Measurements from ENCODE around the gene FLT4.
"Not testable (repeated sequence)": the region's sequence is repeated elsewhere in the genome, so short reads cannot be mapped to it uniquely, and the experiment has no call there.

FLT4 gene

DNA sequence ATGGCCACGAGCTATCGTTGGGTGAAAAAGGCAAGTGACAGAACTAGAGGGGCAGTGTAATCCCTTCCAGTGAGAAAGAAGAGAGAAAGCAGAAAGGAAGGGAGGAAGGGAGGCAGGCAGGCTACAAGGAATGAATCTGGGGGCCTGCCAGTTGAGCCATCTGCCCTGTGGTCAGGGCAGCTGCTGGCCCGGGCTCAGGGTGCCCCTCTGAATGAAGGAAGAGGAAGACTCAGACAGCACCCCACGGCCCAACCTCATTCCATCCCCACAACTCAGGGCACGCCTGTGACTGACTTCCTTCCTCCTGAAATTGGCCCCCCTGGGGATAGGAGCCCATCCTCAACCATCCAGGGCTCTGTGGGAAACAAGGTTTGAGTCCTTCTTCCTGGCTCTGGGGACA, 20.3 kb upstream of the FLT4 start:
- no peak for FAIRE-seq

- FAIRE-seq = no peak
Measured at GRCh38 chr5:180668835-180669596, 19.6 kb upstream of the FLT4 start.

- no peak for FAIRE-seq
Measured at GRCh38 chr5:180666812-180667211, 17.4 kb upstream of the FLT4 start.

- no peak for FAIRE-seq
Measured at GRCh38 chr5:180665682-180666404, 16.4 kb upstream of the FLT4 start.

DNA sequence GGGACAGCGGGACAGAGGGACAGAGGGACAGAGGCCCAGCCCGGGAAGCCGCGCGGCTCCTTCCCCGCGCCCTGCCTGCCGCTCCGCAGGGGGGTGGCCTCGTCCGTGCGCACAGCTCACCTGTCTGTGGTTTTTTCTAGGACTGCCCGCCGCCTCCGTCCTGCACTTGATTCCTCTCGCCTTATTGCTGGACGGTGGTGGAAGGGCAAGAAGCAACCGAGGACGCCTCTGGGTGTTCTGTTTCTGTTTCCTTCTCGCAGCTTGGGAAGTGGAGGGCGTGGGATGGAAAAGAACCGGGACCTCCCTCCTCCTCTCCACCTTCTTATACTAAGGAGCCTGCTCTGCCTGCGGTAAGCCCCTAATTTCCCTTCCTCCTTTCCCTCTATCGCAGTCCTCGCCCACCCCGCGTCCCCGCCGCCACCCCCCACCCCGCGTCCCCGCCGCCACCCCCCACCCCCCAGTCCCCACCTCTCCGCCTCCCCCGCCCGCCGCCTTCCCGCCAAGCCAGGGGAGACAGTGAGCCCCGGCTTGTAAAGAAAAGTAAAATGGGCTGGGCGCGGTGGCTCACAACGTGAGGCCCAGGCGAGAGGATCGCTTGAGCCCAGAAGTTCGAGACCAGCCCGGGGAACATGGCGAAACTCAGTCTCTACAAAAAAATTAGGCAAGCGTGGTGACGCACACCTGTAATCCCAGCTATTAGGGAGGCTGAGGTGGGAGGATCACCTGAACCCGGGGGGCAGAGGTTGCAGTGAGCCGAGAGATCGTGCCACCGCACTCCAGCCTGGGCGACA, 9.6 kb upstream of the FLT4 start:
- FAIRE-seq = no peak

DNA sequence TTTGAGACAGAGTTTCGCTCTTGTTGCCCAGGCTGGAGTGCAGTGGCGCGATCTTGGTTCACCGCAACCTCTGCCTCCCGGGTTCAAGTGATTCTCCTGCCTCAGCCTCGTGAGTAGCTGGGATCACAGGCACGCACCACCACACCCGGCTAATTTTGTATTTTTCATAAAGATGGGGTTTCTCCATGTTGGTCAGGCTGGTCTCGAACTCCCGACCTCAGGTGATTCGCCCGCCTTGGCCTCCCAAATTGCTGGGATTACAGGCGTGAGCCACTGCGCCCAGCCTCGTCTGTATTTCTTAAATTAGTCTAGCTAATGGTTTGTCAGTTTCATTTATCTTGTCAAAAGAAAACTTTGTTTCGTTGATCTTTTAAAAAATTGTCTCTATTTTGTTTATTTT, 5.8 kb upstream of the FLT4 start:
- FAIRE-seq = not testable (repeated sequence)

DNA sequence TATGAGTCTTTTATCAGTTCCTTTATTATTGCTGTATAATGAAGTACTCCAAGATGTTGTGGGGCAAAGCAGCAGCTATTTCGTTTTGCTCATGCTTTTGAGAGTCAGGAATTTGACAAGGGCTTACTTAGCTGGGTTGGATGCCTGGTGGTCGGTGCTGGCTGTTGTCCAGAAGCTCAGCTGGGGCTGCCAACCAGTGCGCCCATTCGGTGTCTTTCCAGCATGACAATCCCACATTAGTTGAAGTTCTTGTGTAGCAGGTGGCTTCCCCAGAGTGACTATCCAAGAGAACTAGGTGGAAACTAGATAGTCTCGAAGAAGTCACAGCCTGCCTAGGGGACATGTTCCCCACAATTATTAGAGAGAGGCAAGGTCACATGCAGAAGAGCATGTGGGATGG, 3.4 kb upstream of the FLT4 start:
- FAIRE-seq = no peak

- FAIRE-seq = no peak
Measured at GRCh38 chr5:180652346-180652745, 2.9 kb upstream of the FLT4 start.

DNA sequence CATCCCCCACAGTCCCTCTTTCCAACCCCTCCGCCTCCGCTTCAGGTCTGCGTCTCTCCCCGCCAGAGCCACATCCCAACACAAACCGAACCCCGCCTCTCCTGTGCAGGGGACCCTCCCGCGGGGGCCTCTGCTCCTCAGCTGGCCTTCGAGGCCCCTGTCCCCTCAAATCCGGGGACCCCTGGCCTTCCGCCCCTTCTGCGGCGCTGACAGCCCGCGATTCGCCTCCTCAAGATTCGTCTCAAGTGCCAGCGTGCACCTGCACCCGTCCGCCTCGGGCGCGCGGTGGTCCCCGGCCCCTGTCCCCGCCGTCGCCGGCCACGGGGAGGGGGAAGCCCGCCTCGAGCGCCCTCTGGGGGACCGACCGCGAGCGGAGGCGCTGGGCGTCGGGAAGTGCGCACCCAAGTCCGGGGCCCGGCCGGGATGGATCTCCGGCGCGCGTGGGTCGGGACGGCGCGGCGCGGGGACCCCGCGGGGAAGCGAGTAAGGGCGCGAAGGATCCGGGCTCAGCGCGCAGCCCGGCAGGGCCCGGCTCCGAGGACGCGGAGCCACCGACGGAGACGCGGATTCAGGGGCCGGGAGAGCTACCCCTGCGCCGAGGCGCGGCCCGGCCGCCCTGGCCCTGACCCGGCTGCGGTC, 623 bp downstream of the FLT4 start:
- no peak for FAIRE-seq

DNA sequence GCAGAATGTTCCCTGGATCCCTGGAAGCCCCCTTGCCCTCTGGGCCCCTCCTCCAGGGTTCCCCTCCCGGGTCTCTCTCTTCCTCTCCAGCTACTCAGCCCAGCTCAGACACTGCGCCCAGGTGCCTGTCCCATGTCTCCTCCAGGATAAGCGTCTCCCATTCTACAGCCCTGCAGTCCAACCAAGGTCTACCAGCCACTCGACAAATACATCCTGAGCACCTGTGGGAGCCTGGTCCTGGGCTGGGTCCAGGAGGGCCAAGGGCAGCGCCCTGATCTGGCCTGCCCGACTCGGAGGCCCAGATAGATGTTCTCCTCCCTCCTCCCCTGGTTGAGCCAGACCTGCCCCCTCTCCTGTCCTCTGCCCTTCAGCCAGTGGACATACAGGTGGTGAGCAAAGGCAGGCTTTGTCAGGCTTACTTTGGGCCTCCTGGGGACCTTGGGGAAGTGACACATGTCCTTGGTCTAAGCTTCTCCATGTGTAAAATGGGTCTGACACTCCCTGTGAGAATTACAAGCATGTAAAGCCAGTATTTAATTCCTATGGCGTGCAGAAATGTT, 1.4 kb downstream of the FLT4 start:
- no peak for FAIRE-seq

GRCh38 chr5:180647465-180647864, 1.9 kb downstream of the FLT4 start:
- FAIRE-seq = no peak

- FAIRE-seq = no peak
Measured at GRCh38 chr5:180646963-180647305, 2.5 kb downstream of the FLT4 start.

- no peak for FAIRE-seq
Measured at GRCh38 chr5:180646289-180646962, 3.0 kb downstream of the FLT4 start.

DNA sequence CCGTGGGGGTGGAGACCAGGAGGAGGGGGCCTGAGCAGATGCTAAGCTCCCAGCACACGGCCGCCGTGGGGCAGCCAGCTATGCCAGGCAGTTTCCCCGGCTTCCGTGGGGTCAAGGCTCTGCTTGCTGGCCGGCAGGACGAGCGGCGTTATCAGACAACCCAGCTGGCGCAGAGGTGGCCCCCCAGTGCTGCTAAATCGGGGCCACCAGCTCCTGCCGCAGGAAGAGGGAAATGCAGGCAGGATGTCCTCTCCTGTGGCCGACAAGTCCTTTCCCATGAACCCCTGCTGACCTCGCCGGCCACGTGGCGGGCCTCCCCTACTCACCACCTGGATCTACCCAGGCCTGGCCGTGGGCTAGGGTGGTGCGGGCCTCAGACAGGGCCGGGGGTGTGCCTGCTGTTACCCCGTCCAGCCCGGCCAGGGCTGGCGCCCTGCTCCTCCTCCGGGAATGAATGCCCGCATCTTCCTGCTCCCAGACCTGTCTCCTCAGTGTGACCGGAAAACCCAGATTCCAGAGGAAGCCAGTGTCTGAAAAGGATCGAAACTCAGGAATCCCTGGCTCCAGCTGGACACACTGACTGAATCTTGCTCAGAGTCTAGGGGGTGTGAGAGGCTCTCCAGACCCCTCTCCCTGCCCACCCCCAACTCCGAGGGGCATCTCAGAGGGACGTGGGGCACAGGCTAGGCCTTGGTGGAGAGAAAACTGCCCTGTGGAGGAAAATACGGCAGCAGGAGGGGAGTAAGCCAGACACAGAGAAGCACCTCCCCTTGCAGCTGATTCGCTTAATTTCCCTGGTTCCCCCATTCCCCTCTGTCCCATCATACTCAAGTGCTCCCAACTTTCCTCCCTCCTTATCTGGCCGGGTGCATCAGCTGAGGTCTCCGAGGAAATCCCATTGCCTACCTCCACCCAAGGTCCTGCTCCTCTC, 3.9 kb downstream of the FLT4 start:
- no peak for FAIRE-seq

GRCh38 chr5:180644825-180645273, 4.6 kb downstream of the FLT4 start:
- no peak for FAIRE-seq

DNA sequence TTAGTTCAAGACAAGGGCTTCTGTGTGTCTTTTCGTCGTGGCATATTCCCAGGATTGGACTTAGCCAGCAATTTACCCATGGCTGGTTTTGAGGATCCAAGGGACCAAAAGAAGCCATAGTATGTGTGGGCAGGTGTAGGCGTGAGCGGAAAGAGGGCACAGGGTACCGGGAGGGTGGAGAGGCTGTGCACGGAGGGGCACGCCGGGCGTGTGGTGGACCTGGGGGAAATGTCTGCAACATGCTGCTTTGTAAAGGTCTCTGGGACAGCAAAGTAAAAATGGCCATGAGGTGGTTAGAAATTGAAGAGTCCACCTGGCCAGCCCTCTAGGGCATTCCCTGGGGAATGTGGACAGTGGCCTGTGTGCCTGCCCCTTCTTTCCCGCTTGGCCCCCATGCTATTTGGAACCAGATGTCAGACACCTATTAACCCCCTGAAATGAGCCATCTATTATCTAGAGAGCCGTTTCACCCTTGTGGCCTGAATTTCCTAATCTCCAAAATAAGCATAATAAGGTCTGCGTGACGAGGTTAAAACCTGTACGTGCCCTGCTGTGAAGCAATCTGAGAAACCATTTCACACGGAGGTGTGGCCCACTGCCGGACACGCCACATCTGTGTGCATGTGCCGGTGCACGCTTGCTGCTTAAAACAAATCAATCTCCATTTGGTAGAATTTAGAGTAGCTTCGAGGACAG, 5.1 kb downstream of the FLT4 start:
- no peak for FAIRE-seq

GRCh38 chr5:180643191-180643851, 6.1 kb downstream of the FLT4 start:
- no peak for FAIRE-seq

- no peak for FAIRE-seq
Measured at GRCh38 chr5:180642779-180643178, 6.6 kb downstream of the FLT4 start.

- no peak for FAIRE-seq
Measured at GRCh38 chr5:180642181-180642775, 7.1 kb downstream of the FLT4 start.

DNA sequence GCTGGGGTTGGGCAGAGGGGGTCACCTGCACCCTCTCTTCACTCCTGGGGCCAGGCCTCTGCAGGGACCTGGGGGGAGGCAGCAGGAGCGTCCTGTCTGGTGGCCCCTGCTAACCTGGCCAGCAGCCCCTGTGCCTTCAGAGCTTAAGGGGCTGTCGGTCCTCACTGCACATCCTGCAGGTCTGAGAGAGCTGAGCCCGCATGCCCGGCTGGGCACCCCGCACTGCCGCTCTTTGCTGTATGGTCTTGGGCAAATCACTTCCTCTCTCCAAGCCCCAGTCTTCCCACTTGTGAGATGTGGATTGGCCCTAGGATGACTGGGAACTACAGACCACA, 7.9 kb downstream of the FLT4 start:
- no peak for FAIRE-seq
